HG03135 (cell line): ENCODE data around the gene KRTAP19-2.
"Not testable (repeated sequence)": the region's sequence is repeated elsewhere in the genome, so short reads cannot be mapped to it uniquely, and the experiment has no call there.

Source experiments
- ATAC-seq: cut with Tn5 transposase; IDR thresholded peaks from one replicate; pipeline ENCODE4 v1.9.1; 2021; ENCODE audit warnings: mild to moderate bottlenecking, moderate library complexity; ENCODE audit not compliant: unreplicated experiment

Gene KRTAP19-2, protein sequence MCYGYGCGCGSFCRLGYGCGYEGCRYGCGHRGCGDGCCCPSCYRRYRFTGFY

DNA sequence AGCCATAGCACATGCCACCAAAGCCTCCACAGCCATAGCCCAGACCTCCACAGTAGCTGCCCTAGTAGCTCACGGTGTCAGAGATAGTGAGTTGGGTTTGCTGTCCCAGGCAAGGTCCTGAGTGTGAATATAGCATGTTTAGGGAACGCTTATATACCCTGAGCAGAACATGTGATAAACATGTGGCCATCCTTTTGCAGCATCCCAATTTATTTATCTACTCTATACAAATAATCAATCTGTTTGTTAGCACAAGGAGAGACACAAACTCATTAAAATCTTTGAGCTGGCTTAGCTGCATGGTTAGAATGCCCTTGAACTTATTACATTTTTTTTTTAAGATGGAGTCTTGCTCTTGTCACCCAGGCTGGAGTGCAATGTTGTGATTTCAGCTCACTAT is at the start of gene KRTAP19-2:
TSS of gene KRTAP19-2 (minus strand) at position 101 of the 400 bp plus-strand sequence. CDS start at position 13, 88 bp downstream.
- no peak for ATAC-seq

DNA sequence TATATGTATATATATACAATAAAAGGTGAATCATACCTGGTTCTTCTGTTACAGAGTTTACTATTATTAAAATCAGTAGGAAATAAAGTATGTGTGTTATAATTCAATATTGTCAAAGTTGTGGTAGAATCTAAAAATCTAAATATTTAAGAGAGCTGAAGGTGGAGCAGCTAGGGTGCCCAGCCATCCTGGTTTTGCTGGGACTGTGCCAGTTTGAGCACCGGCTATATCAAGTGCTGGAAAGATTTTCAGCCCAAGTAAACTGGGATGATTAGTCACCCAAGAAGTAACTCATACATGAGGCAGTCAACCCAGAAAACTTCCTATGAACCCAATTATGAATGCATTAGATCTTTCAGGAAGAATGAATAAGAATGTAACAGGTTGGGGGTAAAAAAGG is 31.6 kb upstream of the KRTAP19-2 start:
- ATAC-seq = no peak

DNA sequence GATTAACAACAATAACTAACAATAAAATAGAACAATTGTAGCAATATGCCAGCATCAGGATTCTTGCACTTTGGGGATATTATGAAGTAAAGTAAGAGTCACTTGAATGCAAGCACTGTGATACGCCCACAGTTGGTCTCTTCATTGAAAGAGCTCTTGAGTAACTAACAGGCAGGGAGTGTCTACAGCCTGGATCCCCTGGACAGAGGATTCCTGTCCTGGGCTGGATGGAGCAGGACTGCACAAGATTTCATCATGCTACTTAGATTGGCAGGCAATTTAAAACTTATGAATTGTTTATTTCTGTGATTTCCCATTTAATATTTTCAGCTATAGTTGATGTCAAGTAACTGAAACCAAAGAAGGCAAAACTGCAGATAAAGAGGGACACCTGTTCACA is 28.4 kb upstream of the KRTAP19-2 start:
- ATAC-seq = no peak

DNA sequence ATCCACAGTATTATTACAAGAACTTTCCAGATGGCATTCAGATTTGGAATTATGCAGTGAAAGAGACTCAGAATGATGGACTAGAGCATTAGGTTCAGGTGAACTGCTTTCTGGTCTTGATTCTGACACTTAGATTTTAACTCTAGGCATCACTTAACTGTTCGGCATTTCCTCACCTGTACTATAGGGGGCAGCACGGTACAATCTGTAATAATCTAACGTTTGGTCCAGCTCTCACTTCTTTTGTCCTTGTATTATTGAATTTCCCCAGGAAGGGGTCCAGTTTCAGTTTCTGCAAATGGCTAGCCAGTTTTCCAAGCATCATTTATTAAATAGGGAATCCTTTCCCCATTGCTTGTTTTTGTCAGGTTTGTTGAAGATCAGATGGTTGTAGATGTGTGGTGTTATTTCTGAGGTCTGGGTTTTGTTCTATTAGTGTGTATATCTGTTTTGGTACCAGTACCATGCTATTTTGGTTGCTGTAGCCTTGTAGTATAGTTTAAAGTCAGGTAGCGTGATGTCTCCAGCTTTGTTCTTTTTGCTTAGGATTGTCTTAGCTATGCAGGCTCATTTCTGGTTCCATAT is 18.5 kb upstream of the KRTAP19-2 start:
- ATAC-seq = not testable (repeated sequence)

DNA sequence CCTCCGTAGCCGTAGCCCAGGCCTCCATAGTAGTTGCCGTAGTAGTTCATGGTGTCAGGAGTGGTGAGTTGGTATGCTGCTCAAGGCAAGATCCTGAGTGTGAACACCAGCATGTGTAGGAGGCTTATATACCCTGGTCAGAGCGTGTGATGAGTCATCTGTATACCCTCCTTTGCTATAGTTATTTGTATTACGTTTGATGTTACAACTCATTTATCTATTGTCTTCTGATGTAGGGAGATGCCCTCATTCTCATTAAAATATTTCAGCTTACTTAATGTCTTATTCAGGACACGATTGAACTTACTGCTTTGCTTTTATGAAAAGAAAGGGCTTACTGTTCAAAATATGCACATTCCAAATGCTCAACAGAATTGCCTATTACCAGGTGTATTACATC is 14.8 kb upstream of the KRTAP19-2 start, which contains the start of gene KRTAP19-5:
TSS of gene KRTAP19-5 (minus strand) at position 101 of the 400 bp plus-strand sequence. CDS start at position 50, 51 bp downstream.
- no peak for ATAC-seq

DNA sequence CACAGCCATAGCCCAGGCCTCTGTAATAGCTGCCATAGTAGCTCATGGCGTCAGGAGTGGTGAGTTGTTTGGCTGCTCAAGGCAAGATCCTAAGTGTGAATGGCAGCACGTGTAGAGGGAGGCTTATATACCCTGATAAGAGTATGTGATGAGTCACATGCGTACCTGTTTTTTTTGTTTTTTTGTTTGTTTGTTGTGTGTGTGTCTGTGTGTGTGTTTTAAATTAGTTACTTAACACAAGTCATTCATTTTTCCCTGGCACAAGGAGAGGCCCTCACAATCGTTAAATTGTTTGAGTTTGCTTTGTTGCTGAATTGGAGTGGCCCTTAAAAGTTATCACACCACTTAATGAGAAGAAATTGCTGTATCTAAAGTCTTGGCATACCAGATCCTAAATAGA is 9.8 kb upstream of the KRTAP19-2 start, which contains the start of gene KRTAP19-4:
TSS of gene KRTAP19-4 (minus strand) at position 101 of the 400 bp plus-strand sequence. CDS start at position 46, 55 bp downstream.
- no peak for ATAC-seq

DNA sequence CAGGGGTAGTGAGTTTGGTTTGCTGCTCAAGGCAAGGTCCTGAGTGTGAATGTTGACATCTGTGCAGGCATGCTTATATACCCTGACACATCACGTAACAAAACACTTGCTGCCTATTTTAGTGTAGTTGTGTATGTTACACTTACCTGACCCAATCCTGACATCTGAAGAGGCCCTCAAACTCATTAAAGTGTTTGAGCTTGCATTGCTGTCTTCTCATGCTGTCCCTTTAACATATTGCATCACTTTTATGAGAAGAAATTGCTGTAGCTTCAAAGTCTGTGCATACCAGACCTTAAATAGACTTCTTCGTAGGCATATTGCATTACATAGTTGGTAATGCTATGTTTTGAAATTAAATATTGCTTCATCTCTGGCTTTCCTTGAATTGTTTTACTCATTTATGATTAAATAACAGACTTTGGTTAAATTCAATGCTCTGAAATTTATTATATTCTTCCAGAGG is 4.8 kb upstream of the KRTAP19-2 start, which contains the start of gene KRTAP19-3:
TSS of gene KRTAP19-3 (minus strand) at position 51 of the 466 bp plus-strand sequence. CDS start 56 bp downstream, outside the sequence.
- no peak for ATAC-seq

DNA sequence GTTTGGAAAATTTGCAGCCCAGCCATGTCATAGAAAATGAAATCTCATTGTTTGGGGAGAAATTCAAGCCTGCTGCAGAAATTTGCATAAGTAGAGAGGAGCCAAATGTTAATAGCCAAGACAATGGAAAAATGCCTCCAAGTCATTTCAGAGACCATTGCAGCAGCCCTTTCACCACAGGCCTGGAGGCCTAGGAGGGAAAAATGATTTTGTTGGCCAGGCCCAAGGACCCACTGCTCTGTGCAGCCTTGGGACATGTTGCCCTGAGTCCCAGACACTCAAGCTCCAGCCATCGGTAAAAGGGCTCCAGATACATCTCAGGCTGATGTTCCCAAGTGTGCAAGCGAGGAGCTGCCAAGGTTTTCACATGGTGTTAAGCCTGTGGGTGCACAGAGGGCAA is 1.1 kb downstream of the KRTAP19-2 start:
- ATAC-seq = no peak

DNA sequence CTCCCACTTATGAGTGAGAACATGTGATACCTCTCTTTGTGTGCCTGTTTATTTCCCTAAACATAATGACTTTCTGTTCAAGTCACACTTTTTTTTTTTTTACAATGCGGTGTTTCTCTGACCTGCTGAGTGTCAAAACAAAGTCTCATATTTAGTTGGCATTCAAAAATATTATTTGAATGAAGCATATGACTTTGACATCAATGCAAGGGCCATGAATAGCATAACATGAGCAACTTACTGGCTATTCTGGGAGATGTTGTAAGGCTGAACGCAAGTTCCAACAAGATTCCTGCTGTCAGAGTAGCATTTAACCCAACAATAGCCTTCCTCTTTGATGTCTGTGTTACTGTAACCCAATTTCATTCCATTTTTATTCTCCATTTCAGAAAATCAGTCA is 5.1 kb downstream of the KRTAP19-2 start:
- no peak for ATAC-seq

DNA sequence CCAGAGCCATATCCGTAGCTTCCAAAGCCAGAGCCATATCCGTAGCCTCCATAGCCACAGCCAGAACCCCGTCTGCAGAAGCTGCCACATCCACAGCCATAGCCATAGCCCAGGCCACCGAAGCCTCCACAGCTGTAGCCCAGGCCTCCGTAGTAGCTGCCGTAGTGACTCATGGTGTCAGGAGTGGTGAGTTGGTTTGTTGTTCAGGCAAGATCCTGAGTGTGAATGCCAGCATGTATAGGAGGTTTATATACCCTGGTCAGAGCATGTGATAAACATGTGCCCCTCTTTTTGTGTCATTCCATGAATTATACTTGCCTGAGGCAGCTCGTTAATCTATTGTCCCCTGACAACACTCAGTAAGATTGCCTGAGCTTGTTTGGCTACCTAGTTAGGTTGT is 7.1 kb downstream of the KRTAP19-2 start, which contains the start of gene KRTAP19-1:
TSS of gene KRTAP19-1 (minus strand) at position 223 of the 400 bp plus-strand sequence. CDS start at position 173, 50 bp downstream.
- ATAC-seq = no peak

DNA sequence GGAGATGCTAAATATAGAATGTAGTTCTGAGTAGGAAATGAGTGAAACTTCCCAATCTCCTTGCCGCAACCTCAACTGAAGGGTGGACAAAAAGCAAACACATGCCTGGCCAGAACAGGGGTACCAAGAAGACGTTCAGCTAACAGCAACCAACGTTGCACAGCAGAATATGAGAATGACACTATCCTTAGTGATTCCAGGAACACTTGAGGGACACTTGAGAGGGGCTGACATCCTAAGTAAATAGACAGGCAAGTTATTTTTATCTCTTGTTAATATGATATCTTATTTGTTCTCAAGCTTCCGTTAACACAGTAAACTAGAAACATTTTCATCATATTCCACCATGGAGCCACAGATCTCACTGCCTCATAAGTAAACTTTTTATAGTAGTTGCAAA is 8.0 kb downstream of the KRTAP19-2 start:
- ATAC-seq = no peak

DNA sequence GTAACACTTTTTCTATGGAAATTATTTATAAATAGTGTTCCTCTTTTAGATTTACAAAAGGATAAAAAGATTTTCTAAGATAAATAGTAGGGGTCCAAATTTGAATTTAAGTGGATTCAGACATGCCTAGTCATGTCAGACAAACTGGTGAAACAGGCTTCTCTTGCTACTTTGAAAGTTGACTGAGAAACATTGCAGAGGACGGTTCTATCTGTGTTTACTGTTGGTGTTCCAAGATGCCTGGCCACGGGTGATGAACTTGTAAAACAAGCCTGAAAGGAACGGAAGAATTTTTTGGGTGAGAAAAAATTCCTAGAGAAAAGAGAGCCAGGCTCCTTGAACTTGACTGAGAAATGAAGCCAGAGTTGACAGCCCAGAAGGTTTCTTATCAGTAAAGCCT is 9.2 kb downstream of the KRTAP19-2 start:
- no peak for ATAC-seq

DNA sequence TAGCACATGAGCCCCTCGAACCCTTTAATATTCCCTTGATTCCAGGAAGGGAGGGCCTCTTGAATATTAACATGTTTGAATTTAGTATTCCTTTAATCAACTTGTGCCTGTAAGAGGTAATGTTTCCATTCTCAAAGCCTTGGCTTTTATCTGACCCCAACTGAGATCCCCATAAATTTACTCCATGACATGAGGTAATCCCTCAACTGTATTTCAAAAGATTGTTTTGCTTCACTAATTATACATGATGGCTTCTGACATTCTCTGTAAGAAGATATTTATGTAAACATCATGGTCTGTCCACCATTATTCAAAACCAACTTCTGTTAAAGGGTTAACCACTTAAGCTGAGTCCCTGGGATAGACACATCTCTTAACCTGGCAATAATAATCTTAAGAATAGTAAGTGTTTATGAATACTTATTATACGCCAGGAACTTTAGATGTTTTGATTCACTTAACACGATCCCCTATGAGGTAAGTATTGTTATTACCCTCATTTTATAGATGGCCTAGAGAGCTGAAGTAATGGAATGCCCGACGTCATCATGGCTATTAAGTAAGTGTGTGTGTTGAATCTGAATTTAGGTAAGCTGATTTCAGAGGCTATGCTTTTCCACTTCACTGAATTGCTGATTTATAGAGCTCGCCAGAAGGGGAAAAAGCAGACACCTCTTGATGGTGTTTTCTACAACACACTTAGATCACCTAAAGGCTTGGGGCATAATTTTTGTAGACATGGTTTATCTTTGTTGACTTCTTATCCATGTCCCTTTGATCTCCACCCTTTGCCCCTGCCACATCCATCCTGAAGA is 18.1 kb downstream of the KRTAP19-2 start:
- ATAC-seq = no peak

DNA sequence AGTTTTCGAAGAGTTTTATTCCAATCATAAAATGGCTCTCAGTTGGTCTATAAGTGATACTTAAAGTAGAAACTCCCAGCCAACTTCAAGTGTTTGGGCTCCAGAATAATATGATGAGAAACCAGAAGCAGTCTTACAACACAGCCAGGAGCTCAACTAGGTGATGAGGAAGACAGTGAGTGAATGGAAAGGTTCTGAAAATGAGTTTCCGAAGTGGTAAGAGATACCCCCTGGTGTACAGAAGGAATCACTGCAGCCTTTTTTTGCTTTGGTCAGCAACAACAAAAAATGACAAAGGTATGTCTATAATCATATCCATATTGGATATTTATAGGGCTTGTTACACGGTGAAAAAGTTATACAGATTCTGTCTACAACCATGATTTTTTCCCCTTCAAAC is 23.5 kb downstream of the KRTAP19-2 start:
- no peak for ATAC-seq

DNA sequence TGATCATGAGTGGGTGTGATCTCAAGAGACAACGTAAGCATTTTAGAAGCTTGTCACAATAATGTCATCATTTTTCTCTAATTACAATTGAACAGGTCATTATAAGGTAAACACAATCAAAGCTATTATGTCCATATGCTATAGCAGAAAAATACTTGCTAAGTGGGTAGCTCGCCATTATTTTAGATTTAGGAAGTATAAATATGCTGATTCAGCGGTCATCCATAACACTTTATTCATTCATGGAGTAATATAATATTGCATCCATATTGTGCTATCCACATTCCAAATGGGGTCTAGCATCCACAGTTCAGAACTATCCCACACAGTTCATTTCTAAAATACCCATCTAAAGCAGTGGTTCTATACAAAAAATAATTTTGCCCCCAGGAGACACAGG is 38.7 kb downstream of the KRTAP19-2 start:
- ATAC-seq = no peak

DNA sequence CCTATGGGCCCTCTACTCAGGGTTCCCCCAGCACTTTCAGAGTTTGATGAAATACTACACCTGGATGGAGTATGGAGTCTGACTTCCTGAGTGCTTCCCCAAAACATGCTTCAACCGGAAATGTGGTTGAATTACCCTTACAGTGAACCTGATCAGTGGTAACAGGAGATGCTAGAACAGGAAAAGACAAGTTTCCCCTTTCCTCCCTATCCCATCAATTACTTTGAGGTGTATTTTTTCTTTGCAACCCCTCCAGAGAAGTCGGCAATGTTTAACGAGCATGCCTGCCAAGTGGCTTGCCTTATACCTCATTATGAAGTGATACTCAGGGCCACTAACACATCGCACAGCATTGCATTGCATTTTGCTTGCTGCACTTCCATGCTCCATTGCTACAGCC is 40.2 kb downstream of the KRTAP19-2 start:
- no peak for ATAC-seq

DNA sequence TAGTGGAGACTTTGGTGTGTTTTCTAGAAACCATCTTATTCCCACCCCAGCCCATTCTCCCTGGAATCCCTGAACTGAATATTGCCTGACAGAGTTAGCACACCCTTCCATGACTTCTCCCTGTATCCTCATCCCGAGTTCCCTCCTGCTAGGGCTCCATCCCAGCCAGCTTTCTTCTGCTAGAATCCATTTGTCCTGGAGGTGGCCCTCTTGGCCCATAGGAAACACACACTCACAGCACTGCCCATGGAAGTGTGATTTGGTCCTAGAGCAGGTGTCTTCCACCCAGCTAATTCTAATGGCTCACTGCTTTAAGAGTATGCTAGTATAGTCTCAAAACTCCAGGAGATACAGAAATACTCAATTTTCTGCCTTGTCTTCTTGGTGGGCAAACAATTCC is 43.0 kb downstream of the KRTAP19-2 start:
- ATAC-seq = no peak

DNA sequence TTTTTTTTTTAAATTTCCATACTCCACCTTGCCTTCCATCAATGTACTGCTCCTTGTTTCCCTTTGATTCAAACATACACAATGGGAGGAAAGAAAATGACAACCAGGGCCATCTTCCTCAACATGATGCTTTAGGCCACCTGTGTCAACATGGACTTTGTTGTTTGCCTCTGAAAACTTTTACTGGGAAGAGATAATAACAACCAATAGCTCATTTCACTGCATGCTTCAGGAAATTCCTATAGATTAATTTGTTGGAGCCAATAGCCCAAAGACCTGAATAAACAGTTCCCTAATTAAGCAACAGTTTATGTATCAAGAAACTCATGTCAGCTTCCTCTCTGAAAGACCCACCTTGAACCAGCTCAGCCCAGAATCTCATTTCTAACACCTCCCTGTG is 44.0 kb downstream of the KRTAP19-2 start:
- ATAC-seq = no peak

DNA sequence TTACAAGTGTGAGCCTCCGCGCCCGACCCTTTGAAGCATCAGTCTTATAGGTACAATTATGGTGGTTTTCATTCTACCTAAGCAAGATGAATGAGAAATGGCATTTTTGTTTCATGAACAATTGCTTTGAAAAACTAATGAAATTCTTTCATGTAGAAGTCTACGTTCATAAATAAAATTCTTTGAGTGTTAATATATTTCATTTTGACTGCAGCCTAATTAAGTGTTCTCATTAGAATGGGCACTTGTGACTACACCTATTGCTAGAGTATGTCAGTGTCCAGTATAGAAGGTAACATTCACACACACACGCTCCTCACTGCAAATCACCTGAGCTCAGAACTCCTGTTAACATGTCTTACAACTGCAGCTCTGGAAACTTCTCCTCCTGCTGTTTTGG is 47.3 kb downstream of the KRTAP19-2 start, which contains the start of gene KRTAP15-1:
TSS of gene KRTAP15-1 (plus strand) at position 301 of the 400 bp plus-strand sequence. CDS start at position 354, 53 bp downstream.
- no peak for ATAC-seq
